Epithelial cell of umbilical artery (primary cell): ENCODE results near the gene PPY. TPM values are rescaled to one million over a fixed set of nuclear protein-coding genes. Genes with fewer than 3 reads are reported as not detected.

Experiments
- total RNA-seq: library from RNA; depleted of rRNA; stranded (reverse); fragments of >200 nt; gene quantifications from 2 replicates; pipeline ENCODE4 v1.2.3, GENCODE V29; 2014

Gene PPY, protein sequence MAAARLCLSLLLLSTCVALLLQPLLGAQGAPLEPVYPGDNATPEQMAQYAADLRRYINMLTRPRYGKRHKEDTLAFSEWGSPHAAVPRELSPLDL
- total RNA-seq, result not detected in 2 replicates

GRCh38 chr17:43942051-43942685 lies at the start of gene PPY:
Gene PPY, minus strand, starts transcription at chr17:43942476. Its CDS starts 822 bp downstream, at chr17:43941654.

GRCh38 chr17:43953746-43954145 lies 11.5 kb upstream of the PPY start, which contains the start of gene PYY:
Gene PYY, minus strand, starts transcription at chr17:43953940. Its CDS starts 457 bp downstream, at chr17:43953483.

GRCh38 chr17:43907425-43907981 lies 34.8 kb downstream of the PPY start, which contains the start of gene MPP2:
Gene MPP2, minus strand, starts transcription at chr17:43907536. Its CDS starts 3,076 bp downstream, at chr17:43904460.

Other genes starting within 250 kb of the PPY start
- gene SOST, start 183.7 kb downstream of the PPY start, total RNA-seq, result not detected in 2 replicates
- 33.8 and 49.7 TPM in 2 replicates for gene DUSP3, start 163.5 kb downstream of the PPY start, total RNA-seq
- not detected in 2 replicates for gene CFAP97D1, start 162.0 kb downstream of the PPY start, total RNA-seq
- 5.5 and 6.8 TPM in 2 replicates for gene MPP3, start 109.3 kb downstream of the PPY start, total RNA-seq
- gene CD300LG, start 95.3 kb downstream of the PPY start, total RNA-seq, result not detected in 2 replicates
- gene MPP2, start 34.9 kb downstream of the PPY start, total RNA-seq, result 0.97 and 1.7 TPM in 2 replicates
- gene PYY, start 11.5 kb upstream of the PPY start, total RNA-seq, result not detected in 2 replicates
- gene NAGS, start 62.1 kb upstream of the PPY start, total RNA-seq, result 3.2 and 13.4 TPM in 2 replicates
- gene TMEM101, start 72.5 kb upstream of the PPY start, total RNA-seq, result 83.3 and 104 TPM in 2 replicates
- gene LSM12, start 124.2 kb upstream of the PPY start, total RNA-seq, result 33.0 and 35.4 TPM in 2 replicates
- gene G6PC3, start 128.3 kb upstream of the PPY start, total RNA-seq, result 18.2 and 20.5 TPM in 2 replicates
- 18.5 and 20.7 TPM in 2 replicates for gene HDAC5, start 181.2 kb upstream of the PPY start, total RNA-seq
- 1.6 and 1.7 TPM in 2 replicates for gene HROB, start 199.5 kb upstream of the PPY start, total RNA-seq
- not detected in 2 replicates for gene ASB16, start 228.2 kb upstream of the PPY start, total RNA-seq
- gene TMUB2, start 244.5 kb upstream of the PPY start, total RNA-seq, result 19.5 and 21.1 TPM in 2 replicates